ENCODE results near the gene MRPL19.

GRCh38 chr2:75722687-75723086 is 76.1 kb downstream of the MRPL19 start:
- TF ChIP-seq CTCF (IDR thresholded peaks at IDR 0.05; ENCODE audit: insufficient read depth, low read length, poor library complexity, severe bottlenecking) (no peak), EZH2phosphoT487 (conservative IDR thresholded peaks at IDR 0.05; ENCODE audit: low read length) (no peak)
